Stimulated activated CD8-positive, alpha-beta memory T cell treated with anti-CD3 and anti-CD28 coated beads, Interleukin-2, amount 100 ng/mL, for 48 hours (primary cell): ENCODE measurements around the gene SNRNP35.
"Not testable (repeated sequence)": the region's sequence is repeated elsewhere in the genome, so short reads cannot be mapped to it uniquely, and the experiment has no call there.

Experiments used
- DNase-seq, 2 donors: peaks; one replicate each; pipeline ENCODE4 v3.0.0-alpha.2; 2020; ENCODE audit warnings: low read depth in 2 of 2

The SNRNP35 gene

GRCh38 chr12:123457980-123458779, at the start of gene SNRNP35:
Gene SNRNP35, plus strand, starts transcription at chr12:123458139. Its CDS starts 7,402 bp downstream, at chr12:123465541.
- peak; percentile 73 to 74 for DNase-seq

- not testable (repeated sequence) for DNase-seq
Measured at GRCh38 chr12:123408619-123409018, 49.3 kb upstream of the SNRNP35 start.

- not testable (repeated sequence) for DNase-seq
Measured at GRCh38 chr12:123409284-123410040, 48.5 kb upstream of the SNRNP35 start.

- DNase-seq, result no peak
Measured at GRCh38 chr12:123410041-123410412, 47.9 kb upstream of the SNRNP35 start.

GRCh38 chr12:123421314-123421713, 36.6 kb upstream of the SNRNP35 start:
- DNase-seq, result no peak

GRCh38 chr12:123427036-123427769, 30.7 kb upstream of the SNRNP35 start:
- no peak for DNase-seq

GRCh38 chr12:123428591-123428990, 29.3 kb upstream of the SNRNP35 start:
- DNase-seq, result no peak

- DNase-seq, result not testable (repeated sequence)
Measured at GRCh38 chr12:123429101-123429500, 28.8 kb upstream of the SNRNP35 start.

- DNase-seq, result not testable (repeated sequence)
Measured at GRCh38 chr12:123431951-123432817, 25.8 kb upstream of the SNRNP35 start.

- no peak for DNase-seq
Measured at GRCh38 chr12:123433615-123434014, 24.3 kb upstream of the SNRNP35 start.

GRCh38 chr12:123435636-123436016, 22.3 kb upstream of the SNRNP35 start:
- no peak for DNase-seq

- peak; percentile 90 to 91 for DNase-seq
Measured at GRCh38 chr12:123436017-123436964, 21.6 kb upstream of the SNRNP35 start, which contains the start of gene RILPL2. Gene RILPL2, minus strand, starts transcription at chr12:123436684. Its CDS starts 264 bp downstream, at chr12:123436420.

- no peak for DNase-seq
Measured at GRCh38 chr12:123441523-123442164, 16.3 kb upstream of the SNRNP35 start.

- DNase-seq, result no peak
Measured at GRCh38 chr12:123442774-123443173, 15.2 kb upstream of the SNRNP35 start.

- no peak for DNase-seq
Measured at GRCh38 chr12:123444092-123445026, 13.6 kb upstream of the SNRNP35 start.

- no peak for DNase-seq
Measured at GRCh38 chr12:123445388-123446332, 12.3 kb upstream of the SNRNP35 start.

GRCh38 chr12:123446333-123446713, 11.6 kb upstream of the SNRNP35 start:
- no peak for DNase-seq
